Astrocyte (in vitro differentiated cells and primary cell): ENCODE results near the gene TRIO. TPM values are rescaled to one million over a fixed set of nuclear protein-coding genes. Genes with fewer than 3 reads are reported as not detected.

Source experiments
- DNase-seq: peaks from one replicate; pipeline ENCODE4 v3.0.0-alpha.2; 2010; ENCODE audit warnings: low read depth
- FAIRE-seq: peaks from 2 replicates; lab custom pipeline; 2011; peaks lifted over from hg19 to GRCh38; lab: Jason Lieb, UNC
- H2AFZ ChIP-seq: 2 replicates; pipeline ENCODE4 v1.6.0; 2012; ENCODE audit warnings: low read depth, low read length, inconsistent platforms
- H3K27ac ChIP-seq: 2 replicates; pipeline ENCODE4 v1.5.1; 2011; ENCODE audit warnings: low read depth, low read length, inconsistent platforms
- H3K27me3 ChIP-seq: 2 replicates; pipeline ENCODE4 v1.6.0; 2011; ENCODE audit warnings: low read length, inconsistent platforms; ENCODE audit not compliant: insufficient read depth
- H3K36me3 ChIP-seq: 2 replicates; pipeline ENCODE4 v1.5.1; 2011; ENCODE audit warnings: low read length, inconsistent platforms; ENCODE audit not compliant: insufficient read depth
- H3K4me1 ChIP-seq: 2 replicates; pipeline ENCODE4 v1.5.1; 2011; ENCODE audit warnings: low read length, inconsistent platforms; ENCODE audit not compliant: insufficient read depth
- H3K4me2 ChIP-seq: 2 replicates; pipeline ENCODE4 v1.6.0; 2012; ENCODE audit warnings: low read length, inconsistent platforms
- H3K4me3 ChIP-seq: 2 replicates; pipeline ENCODE4 v1.5.1; 2011; ENCODE audit warnings: low read depth, mild to moderate bottlenecking, low read length, inconsistent platforms; ENCODE audit not compliant: insufficient read depth
- H3K79me2 ChIP-seq: 2 replicates; pipeline ENCODE4 v1.6.0; 2012; ENCODE audit warnings: mild to moderate bottlenecking, low read length, inconsistent platforms; ENCODE audit not compliant: insufficient read depth
- H3K9ac ChIP-seq: 2 replicates; pipeline ENCODE4 v1.6.0; 2012; ENCODE audit warnings: mild to moderate bottlenecking, low read length, inconsistent platforms
- H3K9me3 ChIP-seq: 2 replicates; pipeline ENCODE4 v1.5.1; 2012; ENCODE audit warnings: low read depth, mild to moderate bottlenecking, low read length, inconsistent platforms; ENCODE audit not compliant: insufficient read depth
- H4K20me1 ChIP-seq: 2 replicates; pipeline ENCODE4 v1.6.0; 2012; ENCODE audit warnings: low read length, inconsistent platforms; ENCODE audit not compliant: insufficient read depth
- H3K27ac Mint-ChIP-seq: one replicate; pipeline ENCODE4 v1.8.0; 2021; ENCODE audit warnings: mild to moderate bottlenecking, mixed read lengths; ENCODE audit not compliant: unreplicated experiment
- H3K27me3 Mint-ChIP-seq: one replicate; pipeline ENCODE4 v1.8.0; 2021; ENCODE audit warnings: low read depth, mixed read lengths; ENCODE audit not compliant: unreplicated experiment
- H3K36me3 Mint-ChIP-seq: one replicate; pipeline ENCODE4 v1.8.0; 2021; ENCODE audit warnings: low read depth, mixed read lengths; ENCODE audit not compliant: unreplicated experiment
- H3K4me1 Mint-ChIP-seq: one replicate; pipeline ENCODE4 v1.8.0; 2021; ENCODE audit warnings: low read depth, mixed read lengths; ENCODE audit not compliant: unreplicated experiment
- H3K4me3 Mint-ChIP-seq: one replicate; pipeline ENCODE4 v1.8.0; 2021; ENCODE audit warnings: mild to moderate bottlenecking, moderate library complexity, mixed read lengths; ENCODE audit not compliant: unreplicated experiment
- H3K9me3 Mint-ChIP-seq: one replicate; pipeline ENCODE4 v1.8.0; 2021; ENCODE audit warnings: mild to moderate bottlenecking, mixed read lengths; ENCODE audit not compliant: unreplicated experiment
- EZH2 ChIP-seq: IDR thresholded peaks from 2 replicates; pipeline ENCODE4 v1.6.1; 2012; ENCODE audit warnings: mild to moderate bottlenecking, low read length, inconsistent platforms; ENCODE audit not compliant: insufficient read depth
- total RNA-seq: library from RNA; stranded (reverse); gene quantifications from 2 replicates; pipeline ENCODE4 v1.2.1, GENCODE V29; 2021
- TF ChIP-seq, protein P1 (sequence below): IDR thresholded peaks from 2 replicates; pipeline ENCODE4 v1.5.1; 2011; ENCODE audit warnings: low read depth, mild to moderate bottlenecking, inconsistent platforms, low read length, moderate library complexity; ENCODE audit not compliant: insufficient read depth

Gene TRIO
- total RNA-seq, 1 donor from 2014 or later, result 347 TPM

DNA sequence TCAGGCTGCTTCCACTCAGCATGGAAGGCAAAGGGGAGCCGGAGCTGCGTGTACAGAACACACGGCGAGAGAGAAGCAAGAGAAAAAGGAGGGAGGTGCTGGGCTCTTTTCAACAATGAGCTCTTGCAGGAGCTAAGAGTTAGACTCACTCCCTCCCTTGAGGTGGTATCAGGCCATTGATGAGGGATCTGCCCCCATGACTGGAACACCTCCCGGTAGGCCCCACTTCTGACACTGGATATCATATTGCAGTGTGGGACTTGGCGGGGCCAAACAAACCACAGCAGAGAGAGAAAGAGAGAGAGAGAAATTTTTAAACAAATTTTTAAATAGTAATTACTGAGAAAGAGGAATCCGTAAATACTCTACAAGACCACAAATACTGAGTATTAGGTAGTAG lies 182.2 kb downstream of the TRIO start:
- H3K79me2 ChIP-seq, result peaks cover 97% of the 10 kb centered on the region
- FAIRE-seq, result no peak
- peak; percentile 60 for DNase-seq
- TF ChIP-seq, protein P1, sequence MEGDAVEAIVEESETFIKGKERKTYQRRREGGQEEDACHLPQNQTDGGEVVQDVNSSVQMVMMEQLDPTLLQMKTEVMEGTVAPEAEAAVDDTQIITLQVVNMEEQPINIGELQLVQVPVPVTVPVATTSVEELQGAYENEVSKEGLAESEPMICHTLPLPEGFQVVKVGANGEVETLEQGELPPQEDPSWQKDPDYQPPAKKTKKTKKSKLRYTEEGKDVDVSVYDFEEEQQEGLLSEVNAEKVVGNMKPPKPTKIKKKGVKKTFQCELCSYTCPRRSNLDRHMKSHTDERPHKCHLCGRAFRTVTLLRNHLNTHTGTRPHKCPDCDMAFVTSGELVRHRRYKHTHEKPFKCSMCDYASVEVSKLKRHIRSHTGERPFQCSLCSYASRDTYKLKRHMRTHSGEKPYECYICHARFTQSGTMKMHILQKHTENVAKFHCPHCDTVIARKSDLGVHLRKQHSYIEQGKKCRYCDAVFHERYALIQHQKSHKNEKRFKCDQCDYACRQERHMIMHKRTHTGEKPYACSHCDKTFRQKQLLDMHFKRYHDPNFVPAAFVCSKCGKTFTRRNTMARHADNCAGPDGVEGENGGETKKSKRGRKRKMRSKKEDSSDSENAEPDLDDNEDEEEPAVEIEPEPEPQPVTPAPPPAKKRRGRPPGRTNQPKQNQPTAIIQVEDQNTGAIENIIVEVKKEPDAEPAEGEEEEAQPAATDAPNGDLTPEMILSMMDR, result no peak
- no peak for TF ChIP-seq EZH2
- peaks cover 91% of the 10 kb centered on the region for H4K20me1 ChIP-seq
- H3K4me3 Mint-ChIP-seq, result no peak overlapping the region
- no peak overlapping the region for H3K4me2 ChIP-seq
- H3K36me3 ChIP-seq, result peaks cover 46% of the 10 kb centered on the region
- H3K27me3 Mint-ChIP-seq, result no peaks in the 10 kb centered on the region
- H3K27ac ChIP-seq, result no peak overlapping the region
- H2AFZ ChIP-seq, result no peak overlapping the region
- peaks cover 34% of the 10 kb centered on the region for H3K36me3 Mint-ChIP-seq
- H3K9me3 Mint-ChIP-seq, result no peaks in the 10 kb centered on the region
- peaks cover 35% of the 10 kb centered on the region for H3K4me1 ChIP-seq
- H3K9ac ChIP-seq, result no peak overlapping the region
- H3K4me1 Mint-ChIP-seq, result peaks cover 60% of the 10 kb centered on the region
- no peak overlapping the region for H3K4me3 ChIP-seq
- H3K27ac Mint-ChIP-seq, result no peak overlapping the region
- no peaks in the 10 kb centered on the region for H3K9me3 ChIP-seq
- no peaks in the 10 kb centered on the region for H3K27me3 ChIP-seq

DNA sequence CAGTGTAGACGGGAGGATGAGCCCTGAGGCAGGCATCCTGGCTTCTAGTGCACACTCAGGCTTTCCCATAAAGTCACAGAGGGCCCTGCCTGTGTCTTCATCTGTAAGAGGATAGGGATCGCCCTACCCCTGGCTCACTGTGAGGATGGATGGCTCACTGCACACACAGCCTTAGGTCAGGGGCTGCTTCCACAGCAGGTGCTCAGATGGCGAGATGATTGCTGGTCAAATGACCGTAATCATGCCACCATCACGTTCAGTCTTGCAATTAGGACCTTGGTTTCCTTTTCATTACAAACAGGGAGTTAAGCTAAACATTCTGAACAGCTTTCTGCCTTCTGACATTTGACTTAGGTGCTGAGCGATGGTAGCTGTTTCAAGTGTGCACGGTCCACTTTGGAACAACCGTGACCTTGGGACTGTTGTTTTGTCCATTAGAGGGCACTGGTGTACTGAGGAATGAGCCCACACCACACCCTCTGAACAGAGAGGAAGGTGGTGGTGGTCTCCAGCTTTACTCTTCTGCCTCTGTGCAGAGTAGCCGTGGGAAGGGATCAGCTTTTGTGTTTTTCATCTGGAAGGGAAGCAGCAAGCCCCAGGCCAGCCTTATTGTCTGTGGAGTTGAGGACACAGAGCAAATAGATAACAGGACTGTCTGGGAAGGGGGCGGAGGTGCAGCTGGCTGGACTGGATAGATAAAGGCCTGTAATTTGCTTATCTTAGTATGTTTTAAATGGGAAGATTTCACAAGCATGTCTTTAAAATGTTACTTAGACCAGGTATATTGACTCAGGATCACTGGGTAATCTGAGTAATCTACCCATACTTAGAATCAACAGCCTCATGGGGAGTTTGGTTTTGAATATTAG lies 183.1 kb downstream of the TRIO start:
- H3K36me3 Mint-ChIP-seq, result peaks cover 33% of the 10 kb centered on the region
- H3K4me2 ChIP-seq, result no peak overlapping the region
- no peak overlapping the region for H3K4me3 ChIP-seq
- peaks cover 60% of the 10 kb centered on the region for H3K4me1 Mint-ChIP-seq
- H3K4me3 Mint-ChIP-seq, result peak overlapping the region; percentile 1
- no peak overlapping the region for H2AFZ ChIP-seq
- no peaks in the 10 kb centered on the region for H3K9me3 ChIP-seq
- peaks cover 33% of the 10 kb centered on the region for H3K4me1 ChIP-seq
- H3K27me3 Mint-ChIP-seq, result no peaks in the 10 kb centered on the region
- peaks cover 46% of the 10 kb centered on the region for H3K36me3 ChIP-seq
- TF ChIP-seq, protein P1, result peak; percentile 25
- no peak for TF ChIP-seq EZH2
- H3K27ac Mint-ChIP-seq, result peak overlapping the region; percentile 41
- H3K9ac ChIP-seq, result no peak overlapping the region
- H4K20me1 ChIP-seq, result peaks cover 91% of the 10 kb centered on the region
- FAIRE-seq (no peak), DNase-seq (no peak)
- H3K79me2 ChIP-seq, result peaks cover 97% of the 10 kb centered on the region
- H3K27me3 ChIP-seq, result no peaks in the 10 kb centered on the region
- no peak overlapping the region for H3K27ac ChIP-seq
- H3K9me3 Mint-ChIP-seq, result no peaks in the 10 kb centered on the region

DNA sequence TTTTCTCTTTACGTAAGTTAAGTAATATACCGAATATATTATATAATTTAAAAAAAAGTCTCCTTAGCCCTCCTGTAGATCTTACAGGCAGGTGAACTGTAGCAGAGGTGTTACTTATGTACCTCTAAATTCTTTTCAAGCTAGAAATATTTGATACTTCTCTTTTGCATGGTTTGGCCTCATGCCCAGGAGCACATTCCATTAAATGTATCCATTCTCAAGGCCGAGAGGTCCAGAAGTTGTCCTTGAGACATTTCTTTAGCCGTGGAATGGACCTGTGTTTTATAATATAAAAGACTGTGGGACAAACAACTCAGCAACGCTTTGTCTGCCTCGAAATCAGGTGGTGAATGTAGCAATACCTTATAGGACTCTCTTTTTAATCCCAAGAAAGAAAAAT lies 184.5 kb downstream of the TRIO start:
- Histone ChIP-seq H3K36me3 (peaks cover 53% of the 10 kb centered on the region), H3K4me1 (peaks cover 22% of the 10 kb centered on the region), H3K79me2 (peaks cover 98% of the 10 kb centered on the region), H3K9me3 (no peaks in the 10 kb centered on the region), H3K4me2 (no peak overlapping the region), H3K27ac (no peak overlapping the region), H4K20me1 (peaks cover 89% of the 10 kb centered on the region), H3K4me3 (no peak overlapping the region), H3K9ac (no peak overlapping the region), H3K27me3 (no peaks in the 10 kb centered on the region), H2AFZ (no peak overlapping the region)
- DNase-seq (peak; percentile 52), FAIRE-seq (no peak)
- TF ChIP-seq, protein P1, result no peak
- no peak for TF ChIP-seq EZH2
- Mint-ChIP-seq H3K4me3 (no peak overlapping the region), H3K9me3 (no peaks in the 10 kb centered on the region), H3K36me3 (peaks cover 27% of the 10 kb centered on the region), H3K27me3 (no peaks in the 10 kb centered on the region), H3K4me1 (peaks cover 56% of the 10 kb centered on the region), H3K27ac (no peak overlapping the region)
